Neuronal stem cell (in vitro differentiated cells): ENCODE results near the gene BSG.

ENCODE experiments used
- DNase-seq: peaks from one replicate; pipeline ENCODE4 v3.0.0-alpha.2; 2013; ENCODE audit warnings: low spot score
- H2AFZ ChIP-seq: one replicate; pipeline ENCODE4 v1.6.1; 2013; ENCODE audit warnings: mild to moderate bottlenecking, low read length, inconsistent platforms
- H2AK5ac ChIP-seq: 2 replicates; pipeline ENCODE4 v1.6.1; 2013; ENCODE audit warnings: low read depth, mild to moderate bottlenecking, inconsistent platforms, low read length, moderate library complexity, mixed read lengths
- H2BK120ac ChIP-seq: 2 replicates; pipeline ENCODE4 v1.6.1; 2013; ENCODE audit warnings: low read depth, mild to moderate bottlenecking, inconsistent platforms, low read length, moderate library complexity, mixed read lengths
- H2BK12ac ChIP-seq: one replicate; pipeline ENCODE4 v1.6.1; 2013; ENCODE audit warnings: low read length, inconsistent platforms
- H2BK15ac ChIP-seq: 2 replicates; pipeline ENCODE4 v1.6.1; 2013; ENCODE audit warnings: mild to moderate bottlenecking, low read length, inconsistent platforms, mixed read lengths
- H2BK5ac ChIP-seq: one replicate; pipeline ENCODE4 v1.6.1; 2013; ENCODE audit warnings: inconsistent platforms, mild to moderate bottlenecking, low read length, moderate library complexity
- H3K14ac ChIP-seq: one replicate; pipeline ENCODE4 v1.6.1; 2013; ENCODE audit warnings: low read length, inconsistent platforms
- H3K18ac ChIP-seq: 2 replicates; pipeline ENCODE4 v1.6.1; 2013; ENCODE audit warnings: low read length, inconsistent platforms
- H3K23ac ChIP-seq: 2 replicates; pipeline ENCODE4 v1.6.1; 2013; ENCODE audit warnings: low read depth, mild to moderate bottlenecking, mixed read lengths, low read length, inconsistent platforms; ENCODE audit not compliant: poor library complexity
- H3K27ac ChIP-seq: replicated peaks from 3 replicates; pipeline ENCODE4 v1.5.1; 2013; ENCODE audit warnings: low read length, inconsistent platforms
- H3K27me3 ChIP-seq, 3 experiments: 2 replicates each; pipeline ENCODE4 v1.6.1; 2013; ENCODE audit warnings: low read length in 3 of 3, mild to moderate bottlenecking in 2 of 3, inconsistent platforms in 1 of 3, low read depth in 1 of 3, mixed read lengths in 1 of 3, moderate library complexity in 1 of 3; ENCODE audit not compliant: control insufficient read depth in 3 of 3, insufficient read depth in 3 of 3
- H3K36me3 ChIP-seq, 2 donors: replicated peaks in 1 of 2; 2 replicates each; pipeline ENCODE4 v1.6.1; 2013; ENCODE audit warnings: low read length in 2 of 2; ENCODE audit not compliant: control insufficient read depth in 2 of 2, insufficient read depth in 2 of 2
- H3K4ac ChIP-seq: 2 replicates; pipeline ENCODE4 v1.6.1; 2013; ENCODE audit warnings: inconsistent platforms, mild to moderate bottlenecking, low read length, moderate library complexity
- H3K4me1 ChIP-seq, 2 donors: 1 replicate in 1 of 2; 2 replicates in 1 of 2; pipeline ENCODE4 v1.6.1; 2013; ENCODE audit warnings: low read length in 2 of 2, low read depth in 1 of 2; ENCODE audit not compliant: control insufficient read depth in 2 of 2, insufficient read depth in 1 of 2
- H3K4me2 ChIP-seq: one replicate; pipeline ENCODE4 v1.6.1; 2013; ENCODE audit warnings: mild to moderate bottlenecking, low read length, inconsistent platforms; ENCODE audit not compliant: insufficient read depth, poor library complexity, severe bottlenecking
- H3K4me3 ChIP-seq, 2 donors: 2 replicates each; pipeline ENCODE4 v1.5.1; 2013; ENCODE audit warnings: low read length in 2 of 2, mild to moderate bottlenecking in 2 of 2, inconsistent platforms in 1 of 2, moderate library complexity in 1 of 2
- H3K79me1 ChIP-seq: one replicate; pipeline ENCODE4 v1.6.1; 2013; ENCODE audit warnings: low read depth, mild to moderate bottlenecking, inconsistent platforms, low read length, moderate library complexity
- H3K9ac ChIP-seq: one replicate; pipeline ENCODE4 v1.6.1; 2013; ENCODE audit warnings: mild to moderate bottlenecking, low read depth, low read length, inconsistent platforms; ENCODE audit not compliant: poor library complexity
- H3K9me3 ChIP-seq, 2 donors: replicated peaks in 1 of 2; 2 replicates each; pipeline versions ENCODE3 to v1.6.1; 2013; ENCODE audit warnings: low read length in 2 of 2, mild to moderate bottlenecking in 2 of 2, inconsistent platforms in 1 of 2, low read depth in 1 of 2, mixed read lengths in 1 of 2, moderate library complexity in 1 of 2; ENCODE audit not compliant: control insufficient read depth in 2 of 2, insufficient read depth in 1 of 2
- H4K8ac ChIP-seq: one replicate; pipeline ENCODE4 v1.6.1; 2013; ENCODE audit warnings: low read depth, mild to moderate bottlenecking, inconsistent platforms, low read length, moderate library complexity
- H4K91ac ChIP-seq: one replicate; pipeline ENCODE4 v1.6.1; 2013; ENCODE audit warnings: low read length, low read depth, mild to moderate bottlenecking, inconsistent platforms; ENCODE audit not compliant: poor library complexity
- WGBS, 2 donors: extraction: QIAGEN DNeasy Blood & Tissue Kit; methylation state at CpG; one replicate each; pipeline ENCODE4 v1.1.7; 2013; ENCODE audit warnings: missing lambda C conversion rate in 2 of 2, mixed read lengths in 1 of 2; ENCODE audit not compliant: insufficient read length in 2 of 2, insufficient replicate concordance in 1 of 2; ENCODE audit errors: extremely low coverage in 2 of 2; 5-methylcytosine and 5-hydroxymethylcytosine counted together

Gene BSG

DNA sequence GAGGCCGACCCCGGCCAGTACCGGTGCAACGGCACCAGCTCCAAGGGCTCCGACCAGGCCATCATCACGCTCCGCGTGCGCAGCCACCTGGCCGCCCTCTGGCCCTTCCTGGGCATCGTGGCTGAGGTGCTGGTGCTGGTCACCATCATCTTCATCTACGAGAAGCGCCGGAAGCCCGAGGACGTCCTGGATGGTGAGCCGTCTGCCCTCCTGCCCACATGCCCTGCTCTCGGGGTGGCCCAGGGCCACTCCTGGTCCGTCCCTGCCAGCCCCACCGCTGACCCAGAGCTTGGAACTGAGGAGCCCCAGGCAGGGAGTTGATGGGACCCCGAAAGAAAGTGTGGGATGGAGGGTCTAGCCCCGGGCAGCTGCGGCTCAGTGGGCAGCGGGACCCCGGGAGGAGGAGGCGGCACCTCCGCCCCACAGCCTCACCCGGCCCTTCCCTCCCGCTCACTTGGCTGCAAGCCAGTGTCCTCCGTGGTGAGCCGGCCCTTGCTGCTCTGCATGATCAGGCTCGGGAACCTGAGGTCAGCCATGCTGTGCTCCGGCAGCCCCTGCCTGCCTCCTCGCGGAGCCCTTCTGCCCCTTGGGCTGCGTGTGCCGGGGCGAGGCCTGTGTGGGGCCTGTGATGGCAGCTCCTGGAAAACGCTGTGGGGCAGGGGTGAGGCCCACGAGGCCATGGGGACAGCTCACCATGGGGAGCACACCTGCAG is 9.2 kb downstream of the BSG start:
- no peak overlapping the region for H2BK12ac ChIP-seq
- no peak overlapping the region for H2BK15ac ChIP-seq
- no peak overlapping the region for H4K91ac ChIP-seq
- no peak overlapping the region for H2AK5ac ChIP-seq
- no peak overlapping the region for H4K8ac ChIP-seq
- H3K4me2 ChIP-seq: no peak overlapping the region
- no peak overlapping the region for H2BK120ac ChIP-seq
- WGBS, 2 donors: no CpG with 5 or more reads among the region's 40 CpGs
- H3K4me1 ChIP-seq: peaks cover 0 to 5% of the 10 kb centered on the region in 2 donors
- H3K14ac ChIP-seq: no peak overlapping the region
- H3K27ac ChIP-seq: no peak overlapping the region
- H2BK5ac ChIP-seq: peak overlapping the region; percentile 39
- H3K4me3 ChIP-seq: peak overlapping the region in 1 of 2 donors; percentile 13
- no peak overlapping the region for H3K9ac ChIP-seq
- H3K9me3 ChIP-seq: no peaks in the 10 kb centered on the region
- no peaks in the 10 kb centered on the region for H3K27me3 ChIP-seq
- H3K23ac ChIP-seq: peak overlapping the region; percentile 20
- no peak for DNase-seq
- H3K4ac ChIP-seq: no peak overlapping the region
- no peak overlapping the region for H3K18ac ChIP-seq
- H3K36me3 ChIP-seq: peaks cover 47 to 63% of the 10 kb centered on the region in 2 donors
- peaks cover 30% of the 10 kb centered on the region for H3K79me1 ChIP-seq
- no peak overlapping the region for H2AFZ ChIP-seq

DNA sequence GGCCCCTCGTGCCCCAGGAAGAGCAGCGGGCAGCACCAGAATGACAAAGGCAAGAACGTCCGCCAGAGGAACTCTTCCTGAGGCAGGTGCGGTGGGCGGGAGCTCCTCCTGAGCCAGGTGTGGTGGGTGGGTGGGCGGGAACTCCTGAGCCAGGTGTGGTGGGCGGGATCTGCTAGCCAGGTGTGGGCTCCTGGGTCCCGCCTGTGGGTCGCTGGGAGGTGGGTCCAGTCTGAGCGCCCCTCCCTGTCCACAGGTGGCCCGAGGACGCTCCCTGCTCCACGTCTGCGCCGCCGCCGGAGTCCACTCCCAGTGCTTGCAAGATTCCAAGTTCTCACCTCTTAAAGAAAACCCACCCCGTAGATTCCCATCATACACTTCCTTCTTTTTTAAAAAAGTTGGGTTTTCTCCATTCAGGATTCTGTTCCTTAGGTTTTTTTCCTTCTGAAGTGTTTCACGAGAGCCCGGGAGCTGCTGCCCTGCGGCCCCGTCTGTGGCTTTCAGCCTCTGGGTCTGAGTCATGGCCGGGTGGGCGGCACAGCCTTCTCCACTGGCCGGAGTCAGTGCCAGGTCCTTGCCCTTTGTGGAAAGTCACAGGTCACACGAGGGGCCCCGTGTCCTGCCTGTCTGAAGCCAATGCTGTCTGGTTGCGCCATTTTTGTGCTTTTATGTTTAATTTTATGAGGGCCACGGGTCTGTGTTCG is 10.3 kb downstream of the BSG start:
- peaks cover 44 to 52% of the 10 kb centered on the region in 2 donors for H3K36me3 ChIP-seq
- H3K23ac ChIP-seq: no peak overlapping the region
- H3K9me3 ChIP-seq: no peaks in the 10 kb centered on the region
- H3K18ac ChIP-seq: no peak overlapping the region
- no peak overlapping the region for H4K8ac ChIP-seq
- H3K27ac ChIP-seq: no peak overlapping the region
- H3K79me1 ChIP-seq: peaks cover 24% of the 10 kb centered on the region
- H3K4ac ChIP-seq: no peak overlapping the region
- H2BK5ac ChIP-seq: no peak overlapping the region
- no peak overlapping the region for H3K4me3 ChIP-seq
- no peak overlapping the region for H2BK15ac ChIP-seq
- no peaks in the 10 kb centered on the region for H3K27me3 ChIP-seq
- DNase-seq: no peak
- H3K4me1 ChIP-seq: peaks cover 0 to 2% of the 10 kb centered on the region in 2 donors
- no peak overlapping the region for H2AK5ac ChIP-seq
- no peak overlapping the region for H3K14ac ChIP-seq
- H3K9ac ChIP-seq: no peak overlapping the region
- H2BK120ac ChIP-seq: no peak overlapping the region
- no peak overlapping the region for H4K91ac ChIP-seq
- no peak overlapping the region for H3K4me2 ChIP-seq
- no peak overlapping the region for H2BK12ac ChIP-seq
- no CpG with 5 or more reads among the region's 31 CpGs for WGBS, 2 donors
- H2AFZ ChIP-seq: no peak overlapping the region

DNA sequence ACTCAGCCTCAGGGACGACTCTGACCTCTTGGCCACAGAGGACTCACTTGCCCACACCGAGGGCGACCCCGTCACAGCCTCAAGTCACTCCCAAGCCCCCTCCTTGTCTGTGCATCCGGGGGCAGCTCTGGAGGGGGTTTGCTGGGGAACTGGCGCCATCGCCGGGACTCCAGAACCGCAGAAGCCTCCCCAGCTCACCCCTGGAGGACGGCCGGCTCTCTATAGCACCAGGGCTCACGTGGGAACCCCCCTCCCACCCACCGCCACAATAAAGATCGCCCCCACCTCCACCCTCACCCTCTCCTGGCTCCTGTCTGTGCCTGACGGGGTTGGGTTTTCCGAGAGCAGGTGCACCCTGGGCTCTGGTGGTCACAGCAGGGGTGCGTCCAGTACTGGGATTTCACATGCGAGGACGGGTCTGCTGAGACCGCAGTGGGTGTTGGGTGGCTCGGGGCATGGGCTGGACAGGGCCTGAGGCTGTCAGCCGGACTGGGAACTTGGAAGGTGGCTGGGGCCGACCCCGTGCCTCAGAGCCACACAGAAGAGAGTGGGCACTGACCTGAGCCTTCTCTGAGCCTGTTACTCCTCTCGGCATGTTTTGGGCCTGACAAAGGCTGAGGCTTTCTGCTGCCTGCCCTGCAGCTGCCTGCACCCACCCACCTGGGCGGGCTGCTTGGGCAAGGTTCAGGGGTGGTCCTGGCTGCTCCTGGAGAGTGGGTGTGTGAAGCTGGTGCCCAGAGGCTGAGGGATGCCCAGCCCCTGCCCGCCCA is 11.0 kb downstream of the BSG start:
- Histone ChIP-seq H2BK15ac (no peak overlapping the region), H3K14ac (no peak overlapping the region), H3K9me3 (no peaks in the 10 kb centered on the region), H3K4me1 (peaks cover 0 to 4% of the 10 kb centered on the region in 2 donors), H3K18ac (peak overlapping the region; percentile 80), H2AK5ac (no peak overlapping the region), H3K9ac (peak overlapping the region; percentile 70), H3K4me3 (no peak overlapping the region), H4K91ac (no peak overlapping the region), H2AFZ (no peak overlapping the region), H2BK12ac (no peak overlapping the region), H4K8ac (no peak overlapping the region), H3K27me3 (peaks cover 1 to 5% (median 4%) of the 10 kb centered on the region in 3 experiments), H2BK5ac (no peak overlapping the region), H3K4ac (no peak overlapping the region), H3K36me3 (peaks cover 37 to 45% of the 10 kb centered on the region in 2 donors), H3K23ac (peak overlapping the region; percentile 78), H3K79me1 (peaks cover 21% of the 10 kb centered on the region), H2BK120ac (peak overlapping the region; percentile 61), H3K4me2 (no peak overlapping the region), H3K27ac (peak overlapping the region; percentile 66)
- no peak for DNase-seq
- no CpG with 5 or more reads among the region's 27 CpGs for WGBS, 2 donors

DNA sequence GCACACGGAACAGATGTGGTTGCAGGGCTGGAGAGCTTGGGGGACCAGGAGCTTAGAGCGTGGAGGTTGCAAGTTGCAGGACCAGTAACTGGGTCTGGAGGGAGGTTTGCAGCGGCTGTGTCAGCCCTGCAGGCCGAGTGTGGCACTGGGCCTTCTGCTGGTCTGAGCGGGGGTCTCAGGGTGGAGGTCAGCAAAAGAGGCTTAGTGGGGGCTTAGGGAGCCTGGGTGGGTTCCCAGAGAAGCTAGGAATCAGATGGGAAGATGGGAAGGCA is 11.5 kb downstream of the BSG start:
- H3K27me3 ChIP-seq: peaks cover 6 to 10% (median 10%) of the 10 kb centered on the region in 3 experiments
- H3K4me1 ChIP-seq: peaks cover 3 to 6% of the 10 kb centered on the region in 2 donors
- H3K36me3 ChIP-seq: peaks cover 35 to 42% of the 10 kb centered on the region in 2 donors
- H4K91ac ChIP-seq: no peak overlapping the region
- H2AK5ac ChIP-seq: peak overlapping the region; percentile 56
- peaks cover 21% of the 10 kb centered on the region for H3K79me1 ChIP-seq
- H3K14ac ChIP-seq: no peak overlapping the region
- H4K8ac ChIP-seq: no peak overlapping the region
- peak overlapping the region; percentile 73 for H2BK12ac ChIP-seq
- no peak for DNase-seq
- H3K9ac ChIP-seq: no peak overlapping the region
- H2BK15ac ChIP-seq: no peak overlapping the region
- no peak overlapping the region for H3K4ac ChIP-seq
- peak overlapping the region; percentile 11 for H3K4me2 ChIP-seq
- WGBS, 2 donors: no CpG with 5 or more reads among the region's 5 CpGs
- H2BK5ac ChIP-seq: peak overlapping the region; percentile 24
- H3K4me3 ChIP-seq: no peak overlapping the region
- peak overlapping the region; percentile 80 for H3K18ac ChIP-seq
- peak overlapping the region; percentile 78 for H3K23ac ChIP-seq
- peak overlapping the region; percentile 61 for H2BK120ac ChIP-seq
- H3K27ac ChIP-seq: peak overlapping the region; percentile 66
- no peaks in the 10 kb centered on the region for H3K9me3 ChIP-seq
- no peak overlapping the region for H2AFZ ChIP-seq
